ENCODE data around the gene ARAP3.

GRCh38 chr5:141605523-141606277 lies 76.3 kb downstream of the ARAP3 start:
- no peak for TF ChIP-seq GATA3 (IDR thresholded peaks at IDR 0.05; ENCODE audit: low read depth, low read length)
- TF ChIP-seq GATA2 (IDR thresholded peaks at IDR 0.05; ENCODE audit: low read depth, low read length) = no peak

All from SH-SY5Y (cell line).